ENCODE results near the gene FGD2. TPM values are rescaled to one million over a fixed set of nuclear protein-coding genes. Genes with fewer than 3 reads are reported as not detected.
A peak's percentile ranks its signal among the peaks of the same experiment; 100 is the strongest.

FGD2 gene
- total and polyA plus RNA-seq, 9 of the 15 experiments (the other 6 are each of a cell fraction or from before 2014, with no cell fraction given) = 0.09 TPM; not detected in 8

DNA sequence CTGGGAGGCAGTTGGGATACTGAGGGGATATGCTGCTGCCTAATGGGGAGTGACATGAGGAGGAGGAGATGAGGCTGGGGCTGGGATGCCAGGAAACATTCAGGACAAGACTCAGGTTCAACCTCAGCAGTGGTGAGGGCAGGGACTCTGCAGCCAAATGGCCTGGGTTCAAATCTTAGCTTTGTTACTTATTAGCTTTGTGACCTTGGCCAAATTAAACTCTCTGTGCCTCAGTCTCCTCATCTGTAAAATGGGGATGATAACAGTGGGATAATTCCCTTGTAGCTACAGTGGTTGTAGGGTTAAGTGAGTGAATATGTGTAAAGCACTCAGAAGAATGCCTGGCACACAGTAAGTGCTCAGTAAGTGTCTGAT lies 49.0 kb upstream of the FGD2 start:
- peaks cover 13 to 45% of the 10 kb centered on the region in 2 experiments; a peak in 4 of 5 replicates for H3K27me3 ChIP-seq (ENCODE audit: control insufficient read depth in 2 of 2, insufficient read depth in 2 of 2, low read length in 2 of 2)
- ChIA-PET POLR2A (interaction anchor here (0.6 to 2.8 kb wide), 6 partner anchors 9 to 237 kb away, joined by 3 to 13 read pairs (median 4); no protein-coding TSS in a partner anchor), CTCF (ENCODE audit: low intra/inter-chr PET ratio) (no interaction called here)
- ATAC-seq (no peak), DNase-seq (ENCODE audit: extremely low read depth in 1 of 4, low spot score in 3 of 4) (no peak), FAIRE-seq (no peak)
- H3K9me3 ChIP-seq (replicated peaks; ENCODE audit: control insufficient read depth, insufficient read depth, low read depth, low read length) = no peaks in the 10 kb centered on the region
- intact Hi-C loops (cut with micrococcal nuclease) = no loop called here
- in situ Hi-C loops (cut with MboI) = no loop called here
- H2AFZ ChIP-seq (ENCODE audit: low read depth, low read length) = no peak overlapping the region
- peaks cover 26 to 37% of the 10 kb centered on the region in 2 experiments; a peak in 4 of 5 replicates for H3K4me1 ChIP-seq (replicated peaks in 1 of 2; ENCODE audit: control insufficient read depth in 2 of 2, insufficient read depth in 2 of 2, low read length in 2 of 2)
- no peaks in the 10 kb centered on the region for H3K36me3 ChIP-seq (ENCODE audit: control insufficient read depth, insufficient read depth, low read length)
- H3K9me1 ChIP-seq (ENCODE audit: control insufficient read depth, insufficient read depth, low read length) = no peaks in the 10 kb centered on the region
- no TSS peak for BruUV-seq (replicated peaks)
- no peak overlapping the region for H3K9ac ChIP-seq (ENCODE audit: insufficient read depth in 1 of 2, low read depth in 2 of 2, low read length in 2 of 2)
- no peak overlapping the region for H3K4me2 ChIP-seq (ENCODE audit: insufficient read depth, low read length)
- H3K27ac ChIP-seq (ENCODE audit: extremely low read depth, low read depth, low read length) = no peak overlapping the region
- H3K4me3 ChIP-seq = no peak overlapping the region
- no peaks in the 10 kb centered on the region for H3K79me2 ChIP-seq (ENCODE audit: control insufficient read depth, insufficient read depth, low read length)
- peaks cover 36% of the 10 kb centered on the region for H4K20me1 ChIP-seq (replicated peaks; ENCODE audit: control insufficient read depth, insufficient read depth, low read length)
- TF ChIP-seq TCF3 (CRISPR knock-in tag; IDR thresholded peaks at IDR 0.05) = no peak
- TF ChIP-seq ESRRA (IDR thresholded peaks at IDR 0.05; ENCODE audit: borderline replicate concordance, low read depth) = peak; percentile 84; the same call in 1 of the 2 replicates
- TF ChIP-seq ZNF592 (IDR thresholded peaks at IDR 0.05) = no peak
- no peak for TF ChIP-seq ZNF512 (tag; IDR thresholded peaks at IDR 0.05)
- TF ChIP-seq RCOR1 (IDR thresholded peaks at IDR 0.05; ENCODE audit: borderline replicate concordance in 1 of 2, low read depth in 2 of 2, low read length in 2 of 2) = 0 out of 4 replicates have a peak, but pooled peaks of 1 of the 2 experiments have one; percentile 11
- no peak for TF ChIP-seq PHTF2 (CRISPR knock-in tag; IDR thresholded peaks at IDR 0.05)
- no peak for TF ChIP-seq NFE2L1 (tag; IDR thresholded peaks at IDR 0.05; ENCODE audit: borderline replicate concordance, low read depth)
- TF ChIP-seq KDM4B (IDR thresholded peaks at IDR 0.05; ENCODE audit: borderline replicate concordance in 2 of 2, low read depth in 1 of 2) = 0 out of 4 replicates have a peak, but pooled peaks of 1 of the 2 experiments have one; percentile 36
- TF ChIP-seq TCFL5 (CRISPR knock-in tag; conservative IDR thresholded peaks at IDR 0.05) = no peak
- peak; percentile 96 for TF ChIP-seq RBM25 (IDR thresholded peaks at IDR 0.05; ENCODE audit: low read depth, low read length, severe bottlenecking)
- no peak for TF ChIP-seq ZNF384 (IDR thresholded peaks at IDR 0.05; ENCODE audit: low read depth, low read length)
- TF ChIP-seq PURB (CRISPR knock-in tag; IDR thresholded peaks at IDR 0.05; ENCODE audit: low read depth) = no peak
- 0 out of 2 replicates have a peak, but pooled peaks have one; percentile 36 for TF ChIP-seq PTBP1 (IDR thresholded peaks at IDR 0.05; ENCODE audit: low read depth, low read length)
- peak; percentile 44 to 68; a peak in 3 of 4 replicates for TF ChIP-seq KDM1A (IDR thresholded peaks at IDR 0.05)
- peak; percentile 85 for TF ChIP-seq BCOR (IDR thresholded peaks at IDR 0.05)
- TF ChIP-seq HDAC2 (IDR thresholded peaks at IDR 0.05) = 0 out of 2 replicates have a peak, but pooled peaks have one; percentile 30
- no peak for TF ChIP-seq ZNF274 (IDR thresholded peaks at IDR 0.05; ENCODE audit: borderline replicate concordance, low read depth, low read length)
